Nephron (organoid): ENCODE results near the gene TNIK.

Source experiments
- H3K27ac Mint-ChIP-seq, 3 experiments: 2 replicates each; pipeline ENCODE4 v1.8.0; 2020; ENCODE audit warnings: mixed read lengths in 3 of 3, mild to moderate bottlenecking in 2 of 3, moderate library complexity in 1 of 3
- H3K27me3 Mint-ChIP-seq: 2 replicates; pipeline ENCODE4 v1.8.0; 2021; ENCODE audit warnings: low read depth, mild to moderate bottlenecking, moderate library complexity, mixed read lengths
- H3K36me3 Mint-ChIP-seq: 2 replicates; pipeline ENCODE4 v1.8.0; 2020; ENCODE audit warnings: low read depth, mixed read lengths
- H3K4me1 Mint-ChIP-seq: 2 replicates; pipeline ENCODE4 v1.8.0; 2020; ENCODE audit warnings: mixed read lengths
- H3K4me3 Mint-ChIP-seq, 3 experiments: 2 replicates each; pipeline ENCODE4 v1.8.0; 2020; ENCODE audit warnings: mild to moderate bottlenecking in 3 of 3, mixed read lengths in 3 of 3, moderate library complexity in 2 of 3
- H3K9me3 Mint-ChIP-seq: 2 replicates; pipeline ENCODE4 v1.8.0; 2020; ENCODE audit warnings: mixed read lengths
- CTCF ChIP-seq, 3 experiments: fragments of 200-600 bp; sonication (generic); IDR thresholded peaks; one replicate each; pipeline ENCODE4 v1.5.0; 2021; ENCODE audit warnings: antibody characterized with exemption in 3 of 3; ENCODE audit not compliant: unreplicated experiment in 3 of 3

The TNIK gene

GRCh38 chr3:171435757-171436156 lies 24.4 kb downstream of the TNIK start:
- no peak overlapping the region for H3K27ac Mint-ChIP-seq
- no peaks in the 10 kb centered on the region for H3K9me3 Mint-ChIP-seq
- no peaks in the 10 kb centered on the region for H3K27me3 Mint-ChIP-seq

GRCh38 chr3:171435143-171435542 lies 25.1 kb downstream of the TNIK start:
- no peaks in the 10 kb centered on the region for H3K27me3 Mint-ChIP-seq
- H3K27ac Mint-ChIP-seq: no peak overlapping the region
- no peak overlapping the region for H3K4me3 Mint-ChIP-seq
- TF ChIP-seq CTCF (IDR thresholded peaks at IDR 0.05; ENCODE audit: unreplicated experiment in 3 of 3): no peak
- H3K4me1 Mint-ChIP-seq: peaks cover 18% of the 10 kb centered on the region
- no peaks in the 10 kb centered on the region for H3K9me3 Mint-ChIP-seq
- no peaks in the 10 kb centered on the region for H3K36me3 Mint-ChIP-seq

More at GRCh38 chr3:171435757-171436156, 24.4 kb downstream of the TNIK start:
- peaks cover 18% of the 10 kb centered on the region for H3K4me1 Mint-ChIP-seq
- H3K36me3 Mint-ChIP-seq: no peaks in the 10 kb centered on the region
- no peak for TF ChIP-seq CTCF (IDR thresholded peaks at IDR 0.05; ENCODE audit: unreplicated experiment in 3 of 3)
- H3K4me3 Mint-ChIP-seq: no peak overlapping the region

- H3K27me3 Mint-ChIP-seq: no peaks in the 10 kb centered on the region
- H3K4me3 Mint-ChIP-seq: no peak overlapping the region
- H3K9me3 Mint-ChIP-seq: no peaks in the 10 kb centered on the region
- no peaks in the 10 kb centered on the region for H3K36me3 Mint-ChIP-seq
- peaks cover 18% of the 10 kb centered on the region for H3K4me1 Mint-ChIP-seq
- TF ChIP-seq CTCF (IDR thresholded peaks at IDR 0.05; ENCODE audit: unreplicated experiment in 3 of 3): no peak
- no peak overlapping the region for H3K27ac Mint-ChIP-seq
Measured at GRCh38 chr3:171432548-171432947, 27.7 kb downstream of the TNIK start.

GRCh38 chr3:171431550-171431949 lies 28.7 kb downstream of the TNIK start:
- TF ChIP-seq CTCF (IDR thresholded peaks at IDR 0.05; ENCODE audit: unreplicated experiment in 3 of 3): no peak
- Mint-ChIP-seq H3K9me3 (no peaks in the 10 kb centered on the region), H3K36me3 (no peaks in the 10 kb centered on the region), H3K27me3 (no peaks in the 10 kb centered on the region), H3K4me3 (no peak overlapping the region), H3K27ac (no peak overlapping the region), H3K4me1 (peaks cover 12% of the 10 kb centered on the region)

- Mint-ChIP-seq H3K36me3 (no peaks in the 10 kb centered on the region), H3K4me3 (no peak overlapping the region), H3K4me1 (peaks cover 8% of the 10 kb centered on the region), H3K27me3 (no peaks in the 10 kb centered on the region), H3K27ac (no peak overlapping the region), H3K9me3 (no peaks in the 10 kb centered on the region)
- TF ChIP-seq CTCF (IDR thresholded peaks at IDR 0.05; ENCODE audit: unreplicated experiment in 3 of 3): no peak
Measured at GRCh38 chr3:171430530-171430929, 29.7 kb downstream of the TNIK start.

- no peaks in the 10 kb centered on the region for H3K27me3 Mint-ChIP-seq
- H3K4me3 Mint-ChIP-seq: no peak overlapping the region
- no peak overlapping the region for H3K27ac Mint-ChIP-seq
- peaks cover 8% of the 10 kb centered on the region for H3K4me1 Mint-ChIP-seq
- no peaks in the 10 kb centered on the region for H3K36me3 Mint-ChIP-seq
- no peaks in the 10 kb centered on the region for H3K9me3 Mint-ChIP-seq
- no peak for TF ChIP-seq CTCF (IDR thresholded peaks at IDR 0.05; ENCODE audit: unreplicated experiment in 3 of 3)
Measured at GRCh38 chr3:171429635-171430034, 30.6 kb downstream of the TNIK start.
